Activated naive CD8-positive, alpha-beta T cell treated with anti-CD3 and anti-CD28 coated beads, Interleukin-2, amount 50 U/mL, for 16 hours (primary cell): ENCODE data around the gene CCNQ.
"Not testable (repeated sequence)": the region's sequence is repeated elsewhere in the genome, so short reads cannot be mapped to it uniquely, and the experiment has no call there.

ENCODE experiments used
- DNase-seq: peaks from one replicate; pipeline ENCODE4 v3.0.0-alpha.2; 2020; ENCODE audit warnings: low read depth, low spot score

The CCNQ gene

GRCh38 chrX:153623310-153624029 is 24.5 kb upstream of the CCNQ start:
- no peak for DNase-seq

GRCh38 chrX:153622661-153623309 is 23.8 kb upstream of the CCNQ start:
- DNase-seq: no peak

- DNase-seq: no peak
These were observed 23.1 kb upstream of the CCNQ start for GRCh38 chrX:153621949-153622598.

GRCh38 chrX:153620576-153620975 is 21.6 kb upstream of the CCNQ start:
- DNase-seq: no peak

- DNase-seq: no peak
These were observed 15.9 kb upstream of the CCNQ start for GRCh38 chrX:153614818-153615217.

GRCh38 chrX:153612413-153612812 is 13.5 kb upstream of the CCNQ start:
- no peak for DNase-seq

- no peak for DNase-seq
These were observed 12.6 kb upstream of the CCNQ start for GRCh38 chrX:153611298-153612095.

GRCh38 chrX:153610836-153611213 is 11.9 kb upstream of the CCNQ start:
- no peak for DNase-seq

GRCh38 chrX:153609917-153610835 is 11.2 kb upstream of the CCNQ start:
- DNase-seq: peak; percentile 68

GRCh38 chrX:153608806-153609205 is 9.9 kb upstream of the CCNQ start:
- no peak for DNase-seq

- DNase-seq: no peak
These were observed 9.4 kb upstream of the CCNQ start for GRCh38 chrX:153608376-153608775.

GRCh38 chrX:153606503-153606902 is 7.6 kb upstream of the CCNQ start:
- DNase-seq: no peak

GRCh38 chrX:153604666-153605380 is 5.9 kb upstream of the CCNQ start:
- not testable (repeated sequence) for DNase-seq

- DNase-seq: no peak
These were observed 4.3 kb upstream of the CCNQ start for GRCh38 chrX:153603131-153603656.

GRCh38 chrX:153602601-153603000 is 3.7 kb upstream of the CCNQ start:
- no peak for DNase-seq

GRCh38 chrX:153601511-153602110 is 2.7 kb upstream of the CCNQ start:
- no peak for DNase-seq

- no peak for DNase-seq
These were observed 2.0 kb upstream of the CCNQ start for GRCh38 chrX:153600921-153601320.

- no peak for DNase-seq
These were observed 1.1 kb upstream of the CCNQ start for GRCh38 chrX:153600032-153600373.

GRCh38 chrX:153599192-153600031 is 473 bp upstream of the CCNQ start:
- DNase-seq: peak; percentile 64
